GM21367 (cell line): ENCODE measurements around the gene SCARB1.

Experiments
- ATAC-seq: cut with Tn5 transposase; IDR thresholded peaks from one replicate; pipeline ENCODE4 v1.9.1; 2021; ENCODE audit not compliant: unreplicated experiment

Gene SCARB1

GRCh38 chr12:124778411-124778810, 85.3 kb downstream of the SCARB1 start:
- ATAC-seq, result no peak

GRCh38 chr12:124777399-124778372, 86.0 kb downstream of the SCARB1 start:
- ATAC-seq, result no peak

DNA sequence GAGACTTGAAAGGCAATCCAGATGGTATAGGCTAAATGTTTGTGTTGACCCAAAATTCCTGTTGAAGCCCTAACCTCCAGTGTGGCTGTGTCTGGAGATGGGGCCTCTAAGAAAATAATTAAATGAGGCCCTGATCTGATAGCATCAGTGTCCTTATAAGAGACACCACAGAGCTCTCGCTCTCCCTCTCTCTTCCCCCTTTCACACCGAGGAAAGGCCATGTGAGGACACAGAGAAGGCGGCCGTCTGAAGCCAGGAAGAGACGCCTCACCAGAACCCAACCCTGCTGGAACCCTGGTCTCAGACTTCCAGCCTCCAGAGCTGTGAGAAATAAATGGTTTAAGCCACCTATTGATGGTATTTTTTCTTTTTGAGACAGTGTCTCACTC, 87.5 kb downstream of the SCARB1 start:
- no peak for ATAC-seq

- peak; percentile 77 for ATAC-seq
These were observed 89.0 kb downstream of the SCARB1 start for GRCh38 chr12:124774462-124775167.

DNA sequence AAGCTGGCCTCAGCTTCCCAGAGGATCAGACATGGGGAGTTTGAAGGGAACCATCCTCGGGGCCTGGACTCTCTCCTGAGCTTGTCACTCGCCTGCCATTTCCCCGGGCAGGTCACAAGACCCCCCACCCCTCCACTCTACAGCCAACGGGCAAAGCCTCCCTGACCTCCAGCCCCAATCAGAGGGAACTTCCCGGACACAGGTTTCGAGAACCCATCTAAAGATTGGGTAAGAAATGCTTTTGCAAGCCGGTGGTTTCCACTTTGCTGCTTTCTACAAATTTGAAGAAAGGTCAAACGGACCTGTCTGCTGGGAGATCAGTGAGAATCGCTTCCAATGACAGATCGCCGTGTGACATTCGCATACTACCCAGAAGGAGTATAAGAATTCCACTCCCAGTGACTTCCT, 89.6 kb downstream of the SCARB1 start:
- peak; percentile 23 for ATAC-seq

- no peak for ATAC-seq
These were observed 91.1 kb downstream of the SCARB1 start for GRCh38 chr12:124772289-124773170.

DNA sequence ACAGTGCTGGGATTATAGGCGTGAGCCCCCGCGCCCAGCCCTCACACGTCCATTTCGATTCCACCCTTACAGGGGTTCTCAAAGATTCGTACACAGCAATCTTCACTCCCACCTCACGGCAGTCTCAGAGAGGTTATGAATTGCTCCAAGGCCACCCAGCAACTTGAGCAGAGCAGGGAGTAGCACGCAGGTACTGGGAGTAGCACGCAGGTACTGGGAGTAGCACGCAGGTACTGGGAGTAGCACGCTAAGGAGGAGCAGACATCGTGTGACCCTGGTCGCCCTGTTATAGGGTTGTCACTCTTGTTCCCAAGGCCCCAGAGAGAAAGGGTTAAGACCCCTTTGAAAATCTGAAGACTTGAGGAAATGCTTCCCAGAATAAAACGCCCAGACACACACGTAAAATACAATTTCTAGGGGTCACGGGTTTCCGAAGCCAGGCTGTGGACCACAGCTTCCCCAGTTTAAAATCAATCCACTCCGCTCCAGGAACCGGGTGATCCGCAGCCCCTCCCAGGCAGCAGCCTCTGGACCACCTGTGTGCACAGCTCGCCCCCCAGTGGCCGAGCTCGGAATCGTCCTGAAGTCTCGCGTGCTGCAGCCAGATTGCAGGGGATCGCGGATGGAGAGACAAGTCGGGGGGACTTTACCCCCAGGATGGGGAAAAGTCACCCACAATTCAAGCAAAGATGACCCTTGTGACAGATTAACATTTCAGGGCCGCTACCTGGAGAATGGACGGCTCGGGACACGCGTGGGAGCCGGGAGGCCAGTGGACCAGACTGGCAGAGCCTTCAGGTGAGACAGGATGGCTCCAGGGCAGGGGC, 92.0 kb downstream of the SCARB1 start:
- ATAC-seq, result no peak

- ATAC-seq, result no peak
These were observed 92.9 kb downstream of the SCARB1 start for GRCh38 chr12:124770728-124771127.

- no peak for ATAC-seq
These were observed 93.7 kb downstream of the SCARB1 start for GRCh38 chr12:124769881-124770512.

DNA sequence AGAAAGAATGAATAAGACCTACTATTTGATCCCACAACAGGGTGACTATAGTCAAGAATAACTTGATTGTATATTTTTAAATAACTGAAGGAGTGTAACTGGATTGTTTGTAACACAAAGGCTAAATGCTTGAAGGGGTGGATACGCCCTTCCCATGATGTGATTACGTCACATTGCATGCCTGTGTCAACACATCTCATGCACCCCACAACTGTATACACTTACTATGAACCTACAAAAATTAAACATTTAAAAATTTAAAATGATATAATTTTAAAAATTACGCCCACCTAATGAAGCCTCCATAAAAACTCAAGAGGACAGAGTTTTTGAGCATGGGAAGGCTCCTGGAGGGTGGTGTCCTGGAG, 94.5 kb downstream of the SCARB1 start:
- no peak for ATAC-seq

GRCh38 chr12:124768452-124769162, 95.1 kb downstream of the SCARB1 start:
- no peak for ATAC-seq

DNA sequence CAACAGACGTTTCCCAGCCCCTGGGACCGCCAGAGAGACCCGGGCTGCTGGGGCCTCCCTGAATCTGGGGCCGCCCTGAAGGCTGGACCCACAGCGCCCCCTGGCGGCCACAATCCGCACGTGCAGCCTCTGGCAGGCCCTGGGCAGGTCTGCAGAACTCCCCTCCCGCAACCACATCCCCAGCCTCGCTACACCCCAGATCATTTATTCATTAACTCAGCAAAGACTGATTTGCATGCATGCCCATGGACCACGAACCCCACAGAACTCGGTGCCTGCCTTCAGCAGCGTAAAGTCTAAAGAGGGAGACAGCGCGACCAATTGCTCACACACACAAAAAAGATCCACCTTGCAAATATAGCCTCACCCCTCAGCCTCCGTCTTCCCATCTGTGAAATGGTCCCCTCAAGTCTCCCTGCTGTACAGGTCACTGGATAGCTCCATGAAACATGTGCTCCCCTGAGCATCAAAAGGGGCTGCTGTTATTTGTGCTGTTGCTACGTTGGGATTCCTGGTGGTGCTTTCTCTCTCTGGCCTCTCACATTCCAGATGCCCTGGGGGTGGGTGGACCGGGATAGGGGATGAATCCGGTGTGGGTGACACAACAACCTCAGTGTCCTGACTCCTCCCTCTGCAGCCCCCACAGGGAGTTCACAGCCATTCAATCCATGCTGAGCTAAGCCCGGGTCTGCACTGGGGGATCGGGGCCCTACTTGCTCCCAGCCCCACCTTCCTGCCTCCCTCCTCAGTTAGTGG, 96.4 kb downstream of the SCARB1 start:
- ATAC-seq, result no peak

- no peak for ATAC-seq
These were observed 97.0 kb downstream of the SCARB1 start for GRCh38 chr12:124766727-124767065.

DNA sequence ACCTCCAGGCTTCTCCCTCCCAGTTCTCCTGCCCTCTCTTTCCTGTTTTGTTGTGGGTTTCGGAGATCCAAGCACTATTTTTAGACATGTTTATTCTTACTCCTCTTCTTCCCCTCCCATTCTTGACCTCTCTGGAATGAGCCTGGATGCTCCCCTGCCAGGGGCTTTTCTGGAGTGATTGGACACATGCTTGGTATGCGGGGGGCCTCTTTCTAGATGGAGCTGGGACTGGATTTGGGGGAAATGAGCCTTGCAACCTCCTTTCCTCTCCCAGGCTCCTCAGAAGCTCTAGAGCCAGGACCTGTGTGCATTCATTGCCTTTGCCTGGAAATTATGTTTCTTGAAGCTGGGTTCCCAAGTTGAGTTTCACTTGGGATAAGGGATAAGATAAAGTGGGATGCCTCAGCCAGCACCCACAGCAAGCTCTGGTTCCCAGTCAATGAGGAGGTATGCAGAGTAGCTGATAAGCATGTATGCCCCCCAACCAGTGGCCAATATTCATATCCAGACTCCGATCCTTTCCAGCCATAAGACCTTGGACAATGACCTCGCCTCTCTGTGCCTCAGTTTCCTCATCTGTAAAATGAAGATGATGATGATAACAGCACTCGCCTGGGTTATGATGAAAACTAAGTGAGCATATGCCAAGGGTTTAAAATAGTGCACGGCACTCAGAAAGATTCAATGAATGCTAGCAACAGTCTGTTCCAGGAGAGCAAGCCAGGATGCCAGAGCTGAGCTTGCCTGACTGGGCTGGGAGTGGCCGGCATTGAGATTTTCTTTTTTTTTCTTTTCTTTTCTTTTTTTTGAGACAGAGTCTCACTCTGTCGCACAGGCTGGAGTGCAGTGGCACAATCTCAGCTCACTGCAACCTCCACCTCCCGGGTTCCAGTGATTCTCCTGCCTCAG, 97.8 kb downstream of the SCARB1 start:
- ATAC-seq, result no peak

GRCh38 chr12:124764870-124765580, 98.6 kb downstream of the SCARB1 start:
- no peak for ATAC-seq

DNA sequence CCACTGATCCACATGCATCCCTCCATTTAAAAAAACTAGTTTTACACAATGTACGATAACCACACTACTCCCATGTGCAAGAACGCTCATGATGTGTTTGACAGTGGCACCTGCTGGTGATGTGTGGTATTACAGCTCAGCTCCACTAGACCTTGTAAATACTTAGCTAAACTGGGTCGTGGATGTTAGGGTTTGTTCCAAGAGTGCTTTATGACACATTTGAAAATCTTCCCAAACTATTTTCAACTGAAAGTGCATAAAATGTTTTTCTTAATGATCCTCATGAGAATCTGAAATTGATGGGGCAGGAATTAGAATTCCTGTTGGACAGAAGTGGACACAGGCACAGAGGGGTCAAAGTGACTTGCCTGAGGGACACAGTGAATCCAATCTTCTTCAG, 99.2 kb downstream of the SCARB1 start:
- no peak for ATAC-seq

- no peak for ATAC-seq
These were observed 100.1 kb downstream of the SCARB1 start for GRCh38 chr12:124763594-124763979.
